CD4-positive, alpha-beta T cell treated with Interleukin-15 for 1 hour (primary cell): ENCODE results near the gene ZBTB7C.

ENCODE experiments used
- DNase-seq: peaks from one replicate; pipeline ENCODE4 v3.0.0-alpha.2; 2020

Gene ZBTB7C

GRCh38 chr18:48027401-48027963, 381.7 kb downstream of the ZBTB7C start:
- DNase-seq: no peak

GRCh38 chr18:48026216-48026615, 383.0 kb downstream of the ZBTB7C start:
- DNase-seq: no peak

- DNase-seq: no peak
These were observed 384.1 kb downstream of the ZBTB7C start for GRCh38 chr18:48024881-48025660.

- DNase-seq: no peak
These were observed 385.1 kb downstream of the ZBTB7C start for GRCh38 chr18:48024009-48024512.

- DNase-seq: no peak
These were observed 385.7 kb downstream of the ZBTB7C start for GRCh38 chr18:48023334-48024008.

GRCh38 chr18:48022531-48023329, 386.5 kb downstream of the ZBTB7C start:
- no peak for DNase-seq

- DNase-seq: no peak
These were observed 387.2 kb downstream of the ZBTB7C start for GRCh38 chr18:48022021-48022420.

- no peak for DNase-seq
These were observed 387.8 kb downstream of the ZBTB7C start for GRCh38 chr18:48021273-48021914.

GRCh38 chr18:48020337-48021250, 388.6 kb downstream of the ZBTB7C start:
- no peak for DNase-seq

- DNase-seq: no peak
These were observed 389.4 kb downstream of the ZBTB7C start for GRCh38 chr18:48019557-48020325.

- DNase-seq: no peak
These were observed 390.3 kb downstream of the ZBTB7C start for GRCh38 chr18:48018851-48019250.

- no peak for DNase-seq
These were observed 391.5 kb downstream of the ZBTB7C start for GRCh38 chr18:48017635-48018034.

- DNase-seq: no peak
These were observed 396.0 kb downstream of the ZBTB7C start for GRCh38 chr18:48013162-48013561.

- no peak for DNase-seq
These were observed 397.2 kb downstream of the ZBTB7C start for GRCh38 chr18:48011926-48012465.

GRCh38 chr18:48010264-48010663, 398.9 kb downstream of the ZBTB7C start:
- DNase-seq: no peak

- no peak for DNase-seq
These were observed 400.0 kb downstream of the ZBTB7C start for GRCh38 chr18:48009116-48009745.

GRCh38 chr18:48007955-48008701, 401.1 kb downstream of the ZBTB7C start:
- DNase-seq: peak; percentile 40

- DNase-seq: no peak
These were observed 401.8 kb downstream of the ZBTB7C start for GRCh38 chr18:48007381-48007780.
